Vagina (tissue), 2 donors: ENCODE data around the gene GALNTL6. TPM values are rescaled to one million over a fixed set of nuclear protein-coding genes. Genes with fewer than 3 reads are reported as not detected.

Experiments used
- DNase-seq, 2 donors: peaks; one replicate each; pipeline ENCODE4 v3.0.0-alpha.2; 2017; ENCODE audit errors: extremely low spot score in 2 of 2
- H3K27ac ChIP-seq: fragments of 200-600 bp; sonication (generic); one replicate; pipeline ENCODE4 v1.5.1; 2019
- H3K27me3 ChIP-seq: fragments of 200-600 bp; sonication (generic); one replicate; pipeline ENCODE4 v1.5.1; 2019
- H3K36me3 ChIP-seq, 2 donors: fragments of 200-600 bp; sonication (generic); one replicate each; pipeline ENCODE4 v1.5.1; 2017 to 2019
- H3K4me1 ChIP-seq: fragments of 200-600 bp; sonication (generic); one replicate; pipeline ENCODE4 v1.5.1; 2019
- H3K4me3 ChIP-seq, 2 donors: fragments of 200-600 bp; sonication (generic); 1 replicate in 1 of 2; 2 replicates in 1 of 2; pipeline ENCODE4 v1.5.1; 2016 to 2019
- H3K9me3 ChIP-seq: fragments of 200-600 bp; sonication (generic); one replicate; pipeline ENCODE4 v1.5.1; 2019
- POLR2A ChIP-seq, 2 donors: fragments of 450-650 bp; IDR thresholded peaks; one replicate each; pipeline ENCODE4 v1.6.1; 2017; ENCODE audit warnings: antibody characterized with exemption in 2 of 2, mild to moderate bottlenecking in 2 of 2, moderate library complexity in 2 of 2
- POLR2AphosphoS5 ChIP-seq, 2 donors: sonication (generic); formaldehyde crosslinking; IDR thresholded peaks; one replicate each; pipeline ENCODE4 v1.9.0; 2017; ENCODE audit warnings: antibody characterized with exemption in 2 of 2, mild to moderate bottlenecking in 2 of 2, low read depth in 1 of 2; ENCODE audit not compliant: insufficient read depth in 1 of 2
- intact Hi-C: fragments of 100-400 bp; cut with DNase I; formaldehyde crosslinking; loops from one replicate; pipeline ENCODE4 v1.15.1; 2023
- total RNA-seq: library from RNA; depleted of rRNA; stranded (reverse); fragments of >200 nt; gene quantifications from one replicate; pipeline ENCODE4 v1.2.3, GENCODE V29; 2016
- TF ChIP-seq, protein P1 (sequence below), 3 experiments: fragments of 450-650 bp in 2 of 3; fragments of 200-600 bp in 1 of 3; sonication (generic) in 1 of 3; IDR thresholded peaks; one replicate each; pipeline ENCODE4 v1.5.1; 2017 to 2019; ENCODE audit warnings: antibody characterized with exemption in 3 of 3, mild to moderate bottlenecking in 2 of 3, moderate library complexity in 2 of 3

Gene GALNTL6
- total RNA-seq, 1 donor from 2014 or later: 0.74 TPM

- intact Hi-C loops: no loop called here
- TF ChIP-seq, protein P1, sequence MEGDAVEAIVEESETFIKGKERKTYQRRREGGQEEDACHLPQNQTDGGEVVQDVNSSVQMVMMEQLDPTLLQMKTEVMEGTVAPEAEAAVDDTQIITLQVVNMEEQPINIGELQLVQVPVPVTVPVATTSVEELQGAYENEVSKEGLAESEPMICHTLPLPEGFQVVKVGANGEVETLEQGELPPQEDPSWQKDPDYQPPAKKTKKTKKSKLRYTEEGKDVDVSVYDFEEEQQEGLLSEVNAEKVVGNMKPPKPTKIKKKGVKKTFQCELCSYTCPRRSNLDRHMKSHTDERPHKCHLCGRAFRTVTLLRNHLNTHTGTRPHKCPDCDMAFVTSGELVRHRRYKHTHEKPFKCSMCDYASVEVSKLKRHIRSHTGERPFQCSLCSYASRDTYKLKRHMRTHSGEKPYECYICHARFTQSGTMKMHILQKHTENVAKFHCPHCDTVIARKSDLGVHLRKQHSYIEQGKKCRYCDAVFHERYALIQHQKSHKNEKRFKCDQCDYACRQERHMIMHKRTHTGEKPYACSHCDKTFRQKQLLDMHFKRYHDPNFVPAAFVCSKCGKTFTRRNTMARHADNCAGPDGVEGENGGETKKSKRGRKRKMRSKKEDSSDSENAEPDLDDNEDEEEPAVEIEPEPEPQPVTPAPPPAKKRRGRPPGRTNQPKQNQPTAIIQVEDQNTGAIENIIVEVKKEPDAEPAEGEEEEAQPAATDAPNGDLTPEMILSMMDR (IDR thresholded peaks at IDR 0.05): no peak
- no peak for TF ChIP-seq POLR2AphosphoS5 (IDR thresholded peaks at IDR 0.05; ENCODE audit: insufficient read depth in 1 of 2, low read depth in 1 of 2)
- no peak for TF ChIP-seq POLR2A (IDR thresholded peaks at IDR 0.05)
- Histone ChIP-seq H3K27me3 (no peaks in the 10 kb centered on the region), H3K36me3 (no peaks in the 10 kb centered on the region), H3K4me1 (no peaks in the 10 kb centered on the region), H3K4me3 (no peak overlapping the region), H3K27ac (no peak overlapping the region), H3K9me3 (no peaks in the 10 kb centered on the region)
- DNase-seq: no peak
These were observed 1211.0 kb downstream of the GALNTL6 start for GRCh38 chr4:173024203-173024602.

- Histone ChIP-seq H3K9me3 (no peaks in the 10 kb centered on the region), H3K4me1 (no peaks in the 10 kb centered on the region), H3K27ac (no peak overlapping the region), H3K27me3 (no peaks in the 10 kb centered on the region), H3K36me3 (no peaks in the 10 kb centered on the region), H3K4me3 (no peak overlapping the region)
- TF ChIP-seq, protein P1 (IDR thresholded peaks at IDR 0.05): peak; percentile 41 to 53 (median 43)
- TF ChIP-seq POLR2AphosphoS5 (IDR thresholded peaks at IDR 0.05; ENCODE audit: insufficient read depth in 1 of 2, low read depth in 1 of 2) (no peak), POLR2A (IDR thresholded peaks at IDR 0.05) (no peak)
- intact Hi-C loops: no loop called here
- no peak for DNase-seq
These were observed 1211.9 kb downstream of the GALNTL6 start for GRCh38 chr4:173025131-173025530.

DNA sequence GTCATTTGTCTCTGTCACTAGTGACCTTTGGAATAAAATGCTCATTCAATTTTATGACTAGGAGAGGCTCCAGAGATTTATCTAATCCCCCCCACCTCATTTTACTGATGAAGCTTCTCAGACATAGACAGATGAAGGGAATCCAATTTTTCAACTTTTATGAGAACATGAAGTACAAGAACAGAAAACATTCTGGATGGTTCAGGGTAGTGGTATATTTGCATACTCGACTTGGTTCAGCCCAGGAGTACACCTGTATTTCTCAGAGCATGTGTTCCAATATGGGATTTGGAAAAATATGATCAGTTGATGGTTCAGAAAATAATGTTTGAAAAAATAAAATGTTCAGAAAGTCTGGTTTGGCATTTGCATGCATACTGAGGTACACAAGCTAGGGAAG, 1224.0 kb downstream of the GALNTL6 start:
- intact Hi-C loops: no loop called here
- Histone ChIP-seq H3K4me3 (no peak overlapping the region), H3K27ac (no peak overlapping the region), H3K27me3 (no peaks in the 10 kb centered on the region), H3K4me1 (peaks cover 7% of the 10 kb centered on the region), H3K36me3 (no peaks in the 10 kb centered on the region), H3K9me3 (no peaks in the 10 kb centered on the region)
- no peak for TF ChIP-seq POLR2AphosphoS5 (IDR thresholded peaks at IDR 0.05; ENCODE audit: insufficient read depth in 1 of 2, low read depth in 1 of 2)
- no peak for TF ChIP-seq POLR2A (IDR thresholded peaks at IDR 0.05)
- TF ChIP-seq, protein P1 (IDR thresholded peaks at IDR 0.05): no peak
- no peak for DNase-seq

- Histone ChIP-seq H3K4me3 (no peak overlapping the region), H3K36me3 (no peaks in the 10 kb centered on the region), H3K27ac (no peak overlapping the region), H3K9me3 (no peaks in the 10 kb centered on the region), H3K27me3 (no peaks in the 10 kb centered on the region), H3K4me1 (peaks cover 7% of the 10 kb centered on the region)
- intact Hi-C loops: no loop called here
- DNase-seq: no peak
- TF ChIP-seq, protein P1 (IDR thresholded peaks at IDR 0.05): no peak
- TF ChIP-seq POLR2A (IDR thresholded peaks at IDR 0.05): no peak
These were observed 1225.1 kb downstream of the GALNTL6 start for GRCh38 chr4:173038192-173038896.
